ENCODE results near the gene SHTN1.

DNA sequence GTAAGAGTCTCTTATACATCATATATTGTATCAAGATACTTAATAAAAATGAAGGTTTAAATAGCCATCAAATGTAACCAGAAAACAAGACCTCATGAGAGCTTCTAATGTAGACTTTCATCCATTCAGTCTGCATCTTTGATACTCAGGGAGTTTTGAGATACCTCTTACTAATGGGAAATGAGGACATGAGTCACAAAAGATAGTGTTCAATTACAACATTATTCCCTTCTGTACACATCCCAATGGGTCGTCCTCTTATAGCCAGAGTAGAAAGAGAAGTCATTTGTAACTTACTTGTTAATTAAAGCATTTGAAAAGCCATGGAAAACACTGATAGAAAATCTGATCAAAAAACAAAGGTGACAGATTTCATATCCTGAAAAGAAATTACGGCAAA is 19.4 kb downstream of the SHTN1 start:
- TF ChIP-seq CTCF (IDR thresholded peaks at IDR 0.05): no peak
- TF ChIP-seq POLR2A (IDR thresholded peaks at IDR 0.05): no peak
- no peak for TF ChIP-seq POLR2AphosphoS5 (IDR thresholded peaks at IDR 0.05)
